B cell (primary cell): ENCODE data around the gene ARHGAP11A. TPM values are rescaled to one million over a fixed set of nuclear protein-coding genes. Genes with fewer than 3 reads are reported as not detected.

Experiments
- ATAC-seq: fragments of 200-7000 bp; cut with Tn5 transposase; one replicate; pipeline ENCODE4 v1.10.0; 2021; ENCODE audit warnings: low read depth, mild to moderate bottlenecking, moderate number of reproducible peaks, moderate library complexity
- CTCF ChIA-PET: fragments of 350-600 bp; sonication (Branson Sonifier 250); formaldehyde crosslinking; loops from one replicate; lab custom pipeline; 2021; ENCODE audit warnings: antibody characterized with exemption, inconsistent platforms; lab: Charles Lee
- POLR2A ChIA-PET: fragments of 350-600 bp; sonication (Branson Sonifier 250); formaldehyde crosslinking; loops from one replicate; lab custom pipeline; 2021; ENCODE audit warnings: antibody characterized with exemption; lab: Charles Lee
- DNase-seq: peaks from one replicate; pipeline ENCODE4 v3.0.0; 2013
- H2AFZ ChIP-seq: 2 replicates; pipeline ENCODE4 v1.6.1; 2012; ENCODE audit warnings: mild to moderate bottlenecking, low read depth, low read length; ENCODE audit not compliant: insufficient read depth, poor library complexity, severe bottlenecking
- H3K27ac ChIP-seq, 2 donors: 1 replicate in 1 of 2; 2 replicates in 1 of 2; pipeline ENCODE4 v1.5.1; 2012 to 2013; ENCODE audit warnings: low read length in 2 of 2, mild to moderate bottlenecking in 2 of 2, moderate library complexity in 1 of 2
- H3K27me3 ChIP-seq, 4 experiments: fragments of 200-600 bp in 1 of 4; sonication (generic) in 1 of 4; replicated peaks in 1 of 4; 1 replicate in 2 of 4; 2 replicates in 2 of 4; pipeline versions ENCODE4 v1.6.1 to v1.7.0; 2013 to 2016; ENCODE audit warnings: low read length in 3 of 4, mild to moderate bottlenecking in 2 of 4, mixed read lengths in 1 of 4, moderate library complexity in 1 of 4; ENCODE audit not compliant: insufficient read depth in 4 of 4, control insufficient read depth in 3 of 4; ENCODE audit errors: control extremely low read depth in 1 of 4
- H3K36me3 ChIP-seq, 2 experiments: replicated peaks in 1 of 2; 1 replicate in 1 of 2; 2 replicates in 1 of 2; pipeline versions ENCODE4 v1.6.1 to v1.7.1; 2013; ENCODE audit warnings: low read length in 1 of 2; ENCODE audit not compliant: insufficient read depth in 2 of 2, control insufficient read depth in 1 of 2; ENCODE audit errors: control extremely low read depth in 1 of 2, extremely low read depth in 1 of 2
- H3K4me1 ChIP-seq, 2 donors: fragments of 200-600 bp in 1 of 2; sonication (generic) in 1 of 2; 1 replicate in 1 of 2; 2 replicates in 1 of 2; pipeline versions ENCODE4 v1.5.1 to v1.6.1; 2013 to 2017; ENCODE audit warnings: low read length in 2 of 2; ENCODE audit not compliant: control insufficient read depth in 2 of 2, insufficient read depth in 2 of 2
- H3K4me2 ChIP-seq: replicated peaks from 2 replicates; pipeline ENCODE3; 2012; ENCODE audit warnings: mild to moderate bottlenecking, low read depth, low read length; ENCODE audit not compliant: poor library complexity, severe bottlenecking
- H3K4me3 ChIP-seq, 5 experiments: fragments of 200-600 bp in 1 of 5; sonication (generic) in 1 of 5; 1 replicate in 3 of 5; 2 replicates in 2 of 5; pipeline versions ENCODE4 v1.5.1 to v1.7.0; 2011 to 2016; ENCODE audit warnings: low read length in 4 of 5, mild to moderate bottlenecking in 4 of 5, low read depth in 2 of 5, control low read depth in 1 of 5, moderate library complexity in 1 of 5; ENCODE audit not compliant: insufficient read depth in 1 of 5; ENCODE audit errors: control extremely low read depth in 1 of 5, extremely low read depth in 1 of 5
- H3K79me2 ChIP-seq: fragments of 200-600 bp; sonication (generic); one replicate; pipeline ENCODE4 v1.6.0; 2016; ENCODE audit warnings: low read length; ENCODE audit not compliant: control insufficient read depth, insufficient read depth
- H3K9ac ChIP-seq: fragments of 200-600 bp; sonication (generic); 2 replicates; pipeline ENCODE4 v1.6.1; 2017; ENCODE audit warnings: mild to moderate bottlenecking, low read length, moderate library complexity
- H3K9me3 ChIP-seq, 3 donors: one replicate each; pipeline versions ENCODE4 v1.6.1 to v1.7.1; 2013; ENCODE audit warnings: low read length in 2 of 3; ENCODE audit not compliant: control insufficient read depth in 2 of 3, insufficient read depth in 1 of 3; ENCODE audit errors: control extremely low read depth in 1 of 3
- H4K20me1 ChIP-seq: 2 replicates; pipeline ENCODE4 v1.6.0; 2012; ENCODE audit warnings: mild to moderate bottlenecking, low read length; ENCODE audit not compliant: insufficient read depth, control insufficient read depth, poor library complexity, severe bottlenecking
- H3K27ac Mint-ChIP-seq: one replicate; pipeline ENCODE4 v1.8.0; 2021; ENCODE audit warnings: mixed read lengths
- H3K27me3 Mint-ChIP-seq: one replicate; pipeline ENCODE4 v1.8.0; 2021; ENCODE audit warnings: mixed read lengths
- H3K4me1 Mint-ChIP-seq: one replicate; pipeline ENCODE4 v1.8.0; 2021; ENCODE audit warnings: mixed read lengths
- H3K4me3 Mint-ChIP-seq: one replicate; pipeline ENCODE4 v1.8.0; 2021; ENCODE audit warnings: mixed read lengths
- H3K9me3 Mint-ChIP-seq: one replicate; pipeline ENCODE4 v1.8.0; 2022; ENCODE audit warnings: mixed read lengths; ENCODE audit not compliant: insufficient read depth
- EZH2 ChIP-seq: IDR thresholded peaks from 2 replicates; pipeline ENCODE4 v1.6.1; 2012; ENCODE audit warnings: borderline replicate concordance, low read depth, mild to moderate bottlenecking, moderate library complexity, low read length; ENCODE audit not compliant: insufficient read depth, poor library complexity, severe bottlenecking
- WGBS: methylation state at CpG from one replicate; pipeline ENCODE4 v1.1.5; 2013; ENCODE audit warnings: missing lambda C conversion rate; ENCODE audit not compliant: insufficient coverage; 5-methylcytosine and 5-hydroxymethylcytosine counted together
- intact Hi-C: fragments of 100-400 bp; cut with micrococcal nuclease; formaldehyde crosslinking; loops from one replicate; pipeline ENCODE4 v1.10.0; 2022
- polyA plus RNA-seq: library from polyadenylated mRNA; depleted of rRNA; stranded (reverse); fragments of >200 nt; gene quantifications from 2 replicates; pipeline ENCODE4 v1.2.3, GENCODE V29; 2012
- total RNA-seq, 2 donors: library from RNA; stranded (reverse); fragments of 120-200 nt in 1 of 2; gene quantifications; 1 replicate in 1 of 2; 2 replicates in 1 of 2; pipeline versions ENCODE4 v1.2.3 to v1.2.4, GENCODE V29; 2013 to 2022
- TF ChIP-seq, protein P1 (sequence below): fragments of 200-600 bp; IDR thresholded peaks from one replicate; pipeline ENCODE4 v1.8.0; 2022; ENCODE audit warnings: antibody characterized with exemption, mild to moderate bottlenecking

ARHGAP11A gene
- total and polyA plus RNA-seq, 2 donors (not counting 1 experiment from before 2014, with no cell fraction given): 0.51 to 3.3 TPM

DNA sequence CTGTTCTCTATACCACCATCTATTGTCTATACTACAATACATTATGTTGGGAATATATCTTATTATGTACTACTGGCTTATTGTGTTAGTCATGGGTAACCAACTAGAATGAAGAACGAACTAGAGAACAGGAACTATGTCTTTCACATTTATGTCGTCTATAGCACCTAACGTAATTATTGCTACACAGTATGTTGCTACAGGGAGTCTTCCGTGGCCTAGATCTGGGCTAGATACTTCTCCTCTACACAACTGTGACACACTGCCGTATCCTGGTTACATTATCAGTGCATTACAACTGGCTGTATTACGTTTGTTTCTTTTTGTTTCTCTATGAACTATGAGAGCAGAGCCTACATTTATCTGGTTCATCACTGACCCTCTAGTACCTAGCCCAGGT lies 60.2 kb downstream of the ARHGAP11A start:
- Mint-ChIP-seq H3K27ac (no peak overlapping the region), H3K4me1 (no peaks in the 10 kb centered on the region), H3K9me3 (no peaks in the 10 kb centered on the region), H3K27me3 (no peaks in the 10 kb centered on the region), H3K4me3 (no peak overlapping the region)
- Histone ChIP-seq H3K27me3 (no peaks in the 10 kb centered on the region), H4K20me1 (no peaks in the 10 kb centered on the region), H2AFZ (no peak overlapping the region), H3K4me2 (no peak overlapping the region), H3K27ac (no peak overlapping the region), H3K4me1 (no peaks in the 10 kb centered on the region), H3K36me3 (no peaks in the 10 kb centered on the region), H3K9me3 (no peaks in the 10 kb centered on the region), H3K4me3 (no peak overlapping the region), H3K9ac (no peak overlapping the region), H3K79me2 (no peaks in the 10 kb centered on the region)
- intact Hi-C loops: no loop called here
- TF ChIP-seq EZH2: no peak
- TF ChIP-seq, protein P1, sequence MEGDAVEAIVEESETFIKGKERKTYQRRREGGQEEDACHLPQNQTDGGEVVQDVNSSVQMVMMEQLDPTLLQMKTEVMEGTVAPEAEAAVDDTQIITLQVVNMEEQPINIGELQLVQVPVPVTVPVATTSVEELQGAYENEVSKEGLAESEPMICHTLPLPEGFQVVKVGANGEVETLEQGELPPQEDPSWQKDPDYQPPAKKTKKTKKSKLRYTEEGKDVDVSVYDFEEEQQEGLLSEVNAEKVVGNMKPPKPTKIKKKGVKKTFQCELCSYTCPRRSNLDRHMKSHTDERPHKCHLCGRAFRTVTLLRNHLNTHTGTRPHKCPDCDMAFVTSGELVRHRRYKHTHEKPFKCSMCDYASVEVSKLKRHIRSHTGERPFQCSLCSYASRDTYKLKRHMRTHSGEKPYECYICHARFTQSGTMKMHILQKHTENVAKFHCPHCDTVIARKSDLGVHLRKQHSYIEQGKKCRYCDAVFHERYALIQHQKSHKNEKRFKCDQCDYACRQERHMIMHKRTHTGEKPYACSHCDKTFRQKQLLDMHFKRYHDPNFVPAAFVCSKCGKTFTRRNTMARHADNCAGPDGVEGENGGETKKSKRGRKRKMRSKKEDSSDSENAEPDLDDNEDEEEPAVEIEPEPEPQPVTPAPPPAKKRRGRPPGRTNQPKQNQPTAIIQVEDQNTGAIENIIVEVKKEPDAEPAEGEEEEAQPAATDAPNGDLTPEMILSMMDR: no peak
- DNase-seq (no peak), ATAC-seq (no peak)
- CTCF ChIA-PET: interaction anchor here (0.9 kb wide), 1 partner anchor 1025 kb away, joined by 3 read pairs; no protein-coding TSS in a partner anchor
- 50% methylated on average over 3 of the region's 6 CpGs for WGBS
- POLR2A ChIA-PET: no interaction called here

DNA sequence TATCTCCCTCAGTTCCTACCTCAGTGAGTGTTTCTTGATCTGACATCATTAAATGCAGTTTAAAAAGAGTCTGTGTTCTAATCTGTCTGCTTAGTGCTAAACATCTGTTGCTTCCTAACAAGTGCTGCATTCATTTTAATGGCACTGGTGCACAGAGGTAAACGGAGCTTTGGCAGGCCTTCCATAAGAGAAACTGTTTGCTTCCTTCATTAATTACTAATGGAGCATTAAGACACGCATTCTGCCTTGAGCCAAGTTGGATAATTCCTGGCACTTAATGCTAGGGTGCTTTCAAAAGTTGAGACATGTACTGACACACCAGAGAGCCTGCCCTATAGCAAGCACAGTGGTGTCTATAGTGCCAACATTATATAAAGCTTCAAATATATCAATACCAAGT lies 60.9 kb downstream of the ARHGAP11A start:
- Histone ChIP-seq H3K27ac (no peak overlapping the region), H3K36me3 (no peaks in the 10 kb centered on the region), H3K4me3 (no peak overlapping the region), H3K9ac (no peak overlapping the region), H3K27me3 (no peaks in the 10 kb centered on the region), H3K9me3 (no peaks in the 10 kb centered on the region), H3K79me2 (no peaks in the 10 kb centered on the region), H3K4me2 (no peak overlapping the region), H2AFZ (no peak overlapping the region), H4K20me1 (no peaks in the 10 kb centered on the region), H3K4me1 (no peaks in the 10 kb centered on the region)
- DNase-seq (no peak), ATAC-seq (no peak)
- no peaks in the 10 kb centered on the region for H3K4me1 Mint-ChIP-seq
- POLR2A ChIA-PET: no interaction called here
- CTCF ChIA-PET: interaction anchor here (0.9 kb wide), 1 partner anchor 1024 kb away, joined by 3 read pairs; no protein-coding TSS in a partner anchor
- intact Hi-C loops: no loop called here
- no peaks in the 10 kb centered on the region for H3K27me3 Mint-ChIP-seq
- H3K4me3 Mint-ChIP-seq: no peak overlapping the region
- no peak overlapping the region for H3K27ac Mint-ChIP-seq
- TF ChIP-seq, protein P1: no peak
- TF ChIP-seq EZH2: no peak
- H3K9me3 Mint-ChIP-seq: no peaks in the 10 kb centered on the region
- 100% methylated on average over 1 of the region's 2 CpGs for WGBS
